GM13976 (cell line): ENCODE measurements around the gene HK2.
"Not testable (repeated sequence)": the region's sequence is repeated elsewhere in the genome, so short reads cannot be mapped to it uniquely, and the experiment has no call there.

Experiments
- DNase-seq: peaks from one replicate; pipeline ENCODE4 v3.0.0; 2012; ENCODE audit warnings: low spot score
- in situ Hi-C: fragments of 300-500 bp; cut with MboI; formaldehyde crosslinking; loops from one replicate; pipeline ENCODE4 v1.12.0; 2022; ENCODE audit warnings: low sequenced_read_pairs, mixed read lengths, inconsistent platforms; ENCODE audit not compliant: unreplicated experiment
- TF ChIP-seq, protein P1 (sequence below): IDR thresholded peaks from 2 replicates; pipeline ENCODE4 v1.5.1; 2012; ENCODE audit warnings: borderline replicate concordance, mild to moderate bottlenecking; ENCODE audit not compliant: insufficient read depth; ENCODE audit errors: extremely low read depth, missing control alignments, control extremely low read depth

HK2 gene

DNA sequence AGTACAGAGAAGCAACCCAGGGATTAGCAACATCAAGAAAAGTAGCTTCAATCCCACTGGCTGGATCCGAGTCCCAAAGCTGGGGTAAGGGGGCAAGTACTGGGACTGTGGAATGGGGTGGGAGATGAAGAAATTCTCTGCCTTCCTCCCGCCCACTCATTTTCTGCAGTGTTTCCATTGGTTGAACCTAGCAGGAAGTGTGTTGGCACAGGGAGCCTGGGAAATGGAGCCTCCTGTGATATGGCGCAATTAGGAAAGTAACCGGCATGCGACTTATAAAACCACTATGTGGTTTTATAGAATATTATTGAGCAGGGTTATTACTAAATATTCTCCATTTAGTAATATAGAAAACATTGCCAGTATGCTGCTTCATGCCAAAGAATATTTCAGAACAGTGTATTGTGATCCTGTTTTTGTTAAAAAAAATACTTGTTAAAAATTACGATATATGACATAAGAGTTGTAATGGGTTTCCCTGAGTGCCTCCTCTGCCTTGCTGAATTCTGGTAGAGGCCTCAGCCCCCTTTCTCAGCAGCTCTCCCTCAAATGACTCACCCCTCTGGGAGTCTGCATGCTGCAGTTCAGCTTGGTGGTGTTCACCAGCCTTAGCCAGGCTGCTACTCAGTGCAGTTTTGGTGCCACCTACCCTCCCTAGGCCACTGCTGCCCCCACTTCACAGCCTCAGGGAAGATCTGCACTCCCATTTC, 60.5 kb downstream of the HK2 start:
- TF ChIP-seq, protein P1, sequence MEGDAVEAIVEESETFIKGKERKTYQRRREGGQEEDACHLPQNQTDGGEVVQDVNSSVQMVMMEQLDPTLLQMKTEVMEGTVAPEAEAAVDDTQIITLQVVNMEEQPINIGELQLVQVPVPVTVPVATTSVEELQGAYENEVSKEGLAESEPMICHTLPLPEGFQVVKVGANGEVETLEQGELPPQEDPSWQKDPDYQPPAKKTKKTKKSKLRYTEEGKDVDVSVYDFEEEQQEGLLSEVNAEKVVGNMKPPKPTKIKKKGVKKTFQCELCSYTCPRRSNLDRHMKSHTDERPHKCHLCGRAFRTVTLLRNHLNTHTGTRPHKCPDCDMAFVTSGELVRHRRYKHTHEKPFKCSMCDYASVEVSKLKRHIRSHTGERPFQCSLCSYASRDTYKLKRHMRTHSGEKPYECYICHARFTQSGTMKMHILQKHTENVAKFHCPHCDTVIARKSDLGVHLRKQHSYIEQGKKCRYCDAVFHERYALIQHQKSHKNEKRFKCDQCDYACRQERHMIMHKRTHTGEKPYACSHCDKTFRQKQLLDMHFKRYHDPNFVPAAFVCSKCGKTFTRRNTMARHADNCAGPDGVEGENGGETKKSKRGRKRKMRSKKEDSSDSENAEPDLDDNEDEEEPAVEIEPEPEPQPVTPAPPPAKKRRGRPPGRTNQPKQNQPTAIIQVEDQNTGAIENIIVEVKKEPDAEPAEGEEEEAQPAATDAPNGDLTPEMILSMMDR, result no peak
- in situ Hi-C loops, result no loop called here
- no peak for DNase-seq

DNA sequence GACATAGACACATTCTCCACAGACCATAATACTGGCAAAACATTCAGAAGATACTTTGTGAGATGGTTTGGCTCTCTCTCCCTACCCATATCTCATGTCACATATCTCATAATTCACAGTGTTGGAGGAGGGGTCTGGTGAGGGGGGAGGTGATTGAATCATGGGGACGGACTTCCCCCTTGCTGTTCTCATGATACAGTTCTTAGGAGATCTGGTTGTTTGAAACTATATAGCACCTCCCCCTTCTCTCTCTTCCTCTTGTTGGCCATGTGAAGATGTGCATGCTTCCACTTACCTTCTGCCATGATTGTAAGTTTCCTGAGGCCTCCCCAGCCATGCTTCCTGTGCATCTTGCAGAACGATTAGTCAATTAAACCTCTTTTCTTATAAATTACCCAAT, 61.1 kb downstream of the HK2 start:
- no peak for DNase-seq
- in situ Hi-C loops, result no loop called here
- TF ChIP-seq, protein P1, result no peak

DNA sequence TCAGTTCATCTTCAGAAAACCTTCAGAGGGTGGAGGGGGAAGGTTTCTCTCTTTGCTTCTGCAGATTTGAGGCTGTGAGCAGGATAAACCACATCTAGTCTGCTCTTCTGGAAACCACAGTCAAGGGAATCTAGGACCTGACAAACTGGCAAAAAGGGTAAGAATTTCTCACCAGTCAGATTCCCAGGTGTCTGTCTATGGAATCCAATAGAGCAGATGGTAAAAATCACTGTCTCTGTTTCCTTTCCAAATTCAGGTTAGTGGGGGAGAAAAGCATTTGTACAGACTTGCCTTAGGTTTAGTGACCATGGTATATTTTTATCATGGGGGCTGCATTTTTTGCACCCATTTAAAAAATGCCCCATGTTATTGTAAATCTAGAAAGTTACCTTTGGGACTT, 62.3 kb downstream of the HK2 start:
- TF ChIP-seq, protein P1, result no peak
- in situ Hi-C loops, result no loop called here
- DNase-seq, result no peak

DNA sequence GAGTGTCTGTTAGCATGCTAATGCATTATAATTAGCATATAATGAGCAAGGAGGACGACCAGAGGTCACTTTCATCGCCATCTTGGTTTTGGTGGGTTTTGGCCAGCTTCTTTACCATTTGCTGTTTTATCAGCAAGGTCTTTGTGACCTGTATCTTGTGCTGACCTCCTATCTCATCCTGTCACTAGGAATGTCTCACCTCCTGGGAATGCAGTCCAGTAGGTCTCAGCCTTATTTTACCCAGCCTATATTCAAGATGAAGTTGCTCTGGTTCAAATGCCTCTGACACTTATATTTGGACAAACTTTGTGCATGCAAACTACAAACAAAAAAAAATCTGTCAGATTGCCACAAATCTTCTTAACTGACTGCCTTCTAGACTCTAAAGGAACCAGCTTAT, 66.3 kb downstream of the HK2 start:
- DNase-seq, result not testable (repeated sequence)
- in situ Hi-C loops, result loop anchor here (25.0 kb wide), 2 partner anchors 337 to 712 kb away; no protein-coding TSS in a partner anchor

DNA sequence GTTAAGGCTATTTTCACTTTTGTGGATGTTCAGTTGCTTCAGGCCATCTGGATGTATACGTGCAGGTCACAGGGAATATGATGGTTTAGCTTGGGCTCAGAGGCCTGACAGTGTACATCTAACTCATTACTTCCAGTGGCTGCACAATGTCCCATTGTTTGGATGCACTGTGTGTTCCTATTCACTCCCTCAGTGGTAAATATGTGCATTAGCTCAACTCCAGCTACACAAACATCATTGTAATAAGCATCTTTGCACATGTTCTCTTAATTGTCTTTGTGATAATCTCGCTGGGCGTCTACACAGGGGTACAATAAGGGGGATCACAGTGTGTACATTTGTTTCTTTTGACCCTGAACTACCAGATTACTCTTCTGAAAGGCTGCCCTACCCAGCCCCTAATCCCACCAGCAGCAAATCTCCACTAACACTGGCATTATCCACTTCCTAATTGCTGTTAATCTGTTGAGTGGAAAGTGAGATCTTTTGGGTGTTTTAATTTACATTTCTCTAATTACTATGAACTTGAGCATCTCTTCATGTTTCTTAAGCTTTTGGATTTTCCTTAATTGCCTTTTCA, 68.4 kb downstream of the HK2 start:
- TF ChIP-seq, protein P1, result no peak
- in situ Hi-C loops, result loop anchor here (25.0 kb wide), 2 partner anchors 335 to 710 kb away; no protein-coding TSS in a partner anchor
- DNase-seq, result no peak

DNA sequence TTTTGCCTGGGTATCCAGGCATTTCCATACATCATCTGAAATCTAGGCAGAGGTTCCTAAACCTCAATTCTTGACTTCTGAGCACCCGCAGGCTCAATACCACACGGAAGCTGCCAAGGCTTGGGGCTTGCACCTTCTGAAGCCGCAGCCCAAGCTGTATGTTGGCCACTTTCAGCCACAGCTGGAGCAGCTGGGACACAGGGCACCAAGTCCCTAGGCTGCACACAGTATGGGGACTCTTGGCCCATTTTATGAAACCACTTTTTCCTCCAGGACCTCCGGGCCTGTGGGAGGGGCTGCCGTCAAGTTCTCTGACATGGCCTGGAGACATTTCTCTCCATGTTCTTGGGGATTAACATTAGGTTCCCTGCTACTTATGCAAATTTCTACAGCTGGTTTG, 72.5 kb downstream of the HK2 start:
- in situ Hi-C loops, result loop anchor here (25.0 kb wide), 2 partner anchors 331 to 706 kb away; no protein-coding TSS in a partner anchor
- DNase-seq, result no peak
- TF ChIP-seq, protein P1, result no peak

DNA sequence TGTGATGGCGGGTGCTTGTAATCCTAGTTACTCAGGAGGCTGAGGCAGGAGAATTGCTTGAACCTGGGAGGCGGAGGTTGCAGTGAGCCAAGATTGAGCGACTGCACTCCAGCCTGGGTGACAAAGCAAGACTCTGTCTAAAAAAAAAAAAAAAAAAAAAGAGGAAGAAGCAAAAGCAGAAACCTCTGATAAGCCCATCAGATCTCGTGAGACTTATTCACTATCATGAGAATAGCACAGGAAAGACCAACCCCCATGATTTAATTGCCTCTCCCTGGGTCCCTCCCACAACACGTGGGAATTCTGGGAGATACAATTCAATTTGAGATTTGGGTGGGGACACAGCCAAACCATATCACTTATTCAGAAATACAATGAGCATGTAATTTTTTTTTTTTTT, 73.6 kb downstream of the HK2 start:
- in situ Hi-C loops, result loop anchor here (25.0 kb wide), 2 partner anchors 330 to 705 kb away; no protein-coding TSS in a partner anchor
- DNase-seq, result not testable (repeated sequence)
